ENCODE data around the gene EMD.
A peak's percentile ranks its signal among the peaks of the same experiment; 100 is the strongest.
"Not testable (repeated sequence)": the region's sequence is repeated elsewhere in the genome, so short reads cannot be mapped to it uniquely, and the experiment has no call there.

The EMD gene

DNA sequence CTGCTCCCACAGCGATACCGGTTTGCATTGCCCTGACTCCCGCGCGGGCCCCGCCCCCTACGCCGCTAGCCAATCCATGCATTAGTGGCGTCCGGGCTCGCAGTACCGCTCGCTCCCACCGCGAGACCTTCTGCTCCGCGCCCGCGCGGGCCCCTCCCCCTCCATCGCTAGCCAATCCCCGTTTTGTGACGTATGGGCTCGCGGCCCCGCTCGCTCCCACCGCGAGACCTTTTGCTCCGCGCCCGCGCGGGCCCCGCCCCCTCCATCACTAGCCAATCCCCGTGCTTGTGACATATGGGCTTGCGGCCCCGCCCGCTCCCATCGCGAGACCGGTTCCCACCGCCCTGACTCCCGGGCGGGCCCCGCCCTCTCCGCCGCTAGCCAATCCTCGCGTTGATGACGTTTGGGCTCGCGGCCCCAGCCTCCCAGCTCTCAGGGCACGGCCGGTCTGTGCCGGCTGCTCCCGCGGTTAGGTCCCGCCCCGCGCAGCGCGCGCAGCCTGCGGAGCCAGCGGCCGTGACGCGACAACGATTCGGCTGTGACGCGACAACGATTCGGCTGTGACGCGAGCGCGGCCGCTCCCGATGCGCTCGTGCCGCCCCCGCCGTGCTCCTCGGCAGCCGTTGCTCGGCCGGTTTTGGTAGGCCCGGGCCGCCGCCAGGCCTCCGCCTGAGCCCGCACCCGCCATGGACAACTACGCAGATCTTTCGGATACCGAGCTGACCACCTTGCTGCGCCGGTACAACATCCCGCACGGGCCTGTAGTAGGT lies at the start of gene EMD:
EMD (plus strand) TSS at position 497 of the 770 bp plus-strand sequence; CDS start at position 687, 190 bp downstream.
- Histone ChIP-seq H3K4me3 (peak within 1 kb of the TSS; percentile 77 to 90 (median 82)), H3K27me3 (peaks cover 3 to 27% (median 14%) of the 10 kb centered on the region in 11 experiments), H3K36me3 (peaks cover 0 to 9% (median 0%) of the 10 kb centered on the region in 11 experiments; a peak in 4 of 22 replicates), H4K20me1 (peaks cover 0 to 22% (median 11%) of the 10 kb centered on the region in 11 experiments; a peak in 10 of 22 replicates), H3K9me3 (replicated peaks in 1 of 11) (peaks cover 26 to 62% (median 46%) of the 10 kb centered on the region in 11 experiments), H3K9ac (peak within 1 kb of the TSS; percentile 95 to 99 (median 97)), H3K4me1 (peaks cover 22 to 34% (median 28%) of the 10 kb centered on the region in 10 experiments), H3K4me2 (peak within 1 kb of the TSS; percentile 88 to 92 (median 89)), H3K27ac (peak within 1 kb of the TSS; percentile 92 to 98 (median 95))
- no peak for TF ChIP-seq Cebpa-rat (IDR thresholded peaks at IDR 0.05)

- H3K9ac ChIP-seq: no peak overlapping the region
- no peak overlapping the region for H3K27ac ChIP-seq
- no peaks in the 10 kb centered on the region for H3K36me3 ChIP-seq
- H3K4me1 ChIP-seq: peaks cover 29 to 41% (median 38%) of the 10 kb centered on the region in 10 experiments
- H3K4me2 ChIP-seq: no peak overlapping the region
- no peak overlapping the region for H3K4me3 ChIP-seq
- no peaks in the 10 kb centered on the region for H3K9me3 ChIP-seq (replicated peaks in 1 of 11)
- peaks cover 0 to 19% (median 0%) of the 10 kb centered on the region in 11 experiments; a peak in 3 of 22 replicates for H4K20me1 ChIP-seq
- peaks cover 77 to 96% (median 88%) of the 10 kb centered on the region in 11 experiments for H3K27me3 ChIP-seq
- TF ChIP-seq Cebpa-rat (IDR thresholded peaks at IDR 0.05): no peak
These were observed 46.5 kb upstream of the EMD start for GRCh38 chrX:154332561-154332960.

DNA sequence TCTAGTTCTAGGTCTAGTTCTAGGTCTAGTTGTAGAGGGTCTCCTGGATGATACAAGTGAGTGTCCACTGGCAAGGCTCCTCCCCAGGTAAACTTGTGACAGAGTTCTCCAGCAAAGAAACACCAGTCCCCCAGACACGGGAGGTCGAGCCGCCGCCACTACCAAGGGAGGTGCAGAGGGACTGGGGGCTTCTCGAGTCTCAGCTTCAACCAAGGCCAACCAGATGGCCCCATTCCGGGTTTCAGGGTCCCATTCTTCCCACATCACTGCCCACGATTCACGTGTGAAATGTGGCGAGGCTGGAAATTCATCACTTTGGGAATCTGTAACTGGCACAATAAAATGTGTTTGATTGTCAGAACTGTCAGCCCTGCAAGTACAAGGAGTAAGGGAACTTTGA lies 46.0 kb upstream of the EMD start:
- Histone ChIP-seq H3K4me1 (peaks cover 25 to 36% (median 33%) of the 10 kb centered on the region in 10 experiments), H3K4me3 (no peak overlapping the region), H3K4me2 (peak overlapping the region in 9 of 11 experiments; percentile 45 to 67 (median 53); a peak in 12 of 22 replicates), H3K9me3 (replicated peaks in 1 of 11) (no peaks in the 10 kb centered on the region), H3K27ac (peak overlapping the region in 4 of 11 experiments; percentile 11 to 57 (median 38); a peak in 3 of 22 replicates), H3K27me3 (peaks cover 71 to 91% (median 82%) of the 10 kb centered on the region in 11 experiments), H4K20me1 (peaks cover 0 to 19% (median 0%) of the 10 kb centered on the region in 11 experiments; a peak in 3 of 22 replicates), H3K9ac (no peak overlapping the region), H3K36me3 (no peaks in the 10 kb centered on the region)
- TF ChIP-seq Cebpa-rat (IDR thresholded peaks at IDR 0.05): no peak

GRCh38 chrX:154333837-154334271 lies 45.2 kb upstream of the EMD start:
- no peak overlapping the region for H3K4me3 ChIP-seq
- H3K9ac ChIP-seq: no peak overlapping the region; a peak in 1 of 22 replicates
- no peak for TF ChIP-seq Cebpa-rat (IDR thresholded peaks at IDR 0.05)
- H3K4me1 ChIP-seq: peaks cover 24 to 31% (median 28%) of the 10 kb centered on the region in 10 experiments
- H3K27me3 ChIP-seq: peaks cover 65 to 83% (median 75%) of the 10 kb centered on the region in 11 experiments
- H3K36me3 ChIP-seq: no peaks in the 10 kb centered on the region
- peak overlapping the region; percentile 42 to 67 (median 50) for H3K4me2 ChIP-seq
- peaks cover 0 to 17% (median 0%) of the 10 kb centered on the region in 11 experiments; a peak in 3 of 22 replicates for H4K20me1 ChIP-seq
- peak overlapping the region in 5 of 11 experiments; percentile 11 to 57 (median 37); a peak in 5 of 22 replicates for H3K27ac ChIP-seq
- H3K9me3 ChIP-seq (replicated peaks in 1 of 11): no peaks in the 10 kb centered on the region

DNA sequence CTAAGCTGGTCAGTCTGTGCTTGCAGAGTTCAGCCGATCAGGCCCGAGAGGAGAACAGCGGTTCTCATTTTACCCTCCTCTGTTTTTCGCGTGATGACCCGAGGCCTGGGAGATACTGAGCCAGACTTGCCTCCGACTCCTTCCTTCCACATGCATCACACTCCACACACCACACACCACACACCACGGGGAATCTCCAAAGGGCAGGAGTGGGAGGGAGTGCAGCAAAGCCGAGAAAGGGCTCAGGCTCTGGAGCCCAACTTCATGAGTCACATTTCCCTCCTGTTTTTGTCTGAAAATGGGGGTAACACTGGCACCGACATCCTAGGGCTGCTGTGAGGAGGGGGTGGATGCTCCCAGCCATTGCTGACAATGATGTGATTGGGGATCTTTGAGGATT lies 44.6 kb upstream of the EMD start:
- Histone ChIP-seq H3K9me3 (replicated peaks in 1 of 11) (no peaks in the 10 kb centered on the region), H3K27ac (peak overlapping the region in 2 of 11 experiments; percentile 37 to 57; a peak in 2 of 22 replicates), H3K9ac (no peak overlapping the region), H4K20me1 (peaks cover 0 to 14% (median 0%) of the 10 kb centered on the region in 11 experiments; a peak in 3 of 22 replicates), H3K36me3 (no peaks in the 10 kb centered on the region), H3K27me3 (peaks cover 59 to 77% (median 68%) of the 10 kb centered on the region in 11 experiments), H3K4me1 (peaks cover 17 to 28% (median 23%) of the 10 kb centered on the region in 10 experiments), H3K4me3 (no peak overlapping the region), H3K4me2 (peak overlapping the region; percentile 42 to 67 (median 50))
- no peak for TF ChIP-seq Cebpa-rat (IDR thresholded peaks at IDR 0.05)

DNA sequence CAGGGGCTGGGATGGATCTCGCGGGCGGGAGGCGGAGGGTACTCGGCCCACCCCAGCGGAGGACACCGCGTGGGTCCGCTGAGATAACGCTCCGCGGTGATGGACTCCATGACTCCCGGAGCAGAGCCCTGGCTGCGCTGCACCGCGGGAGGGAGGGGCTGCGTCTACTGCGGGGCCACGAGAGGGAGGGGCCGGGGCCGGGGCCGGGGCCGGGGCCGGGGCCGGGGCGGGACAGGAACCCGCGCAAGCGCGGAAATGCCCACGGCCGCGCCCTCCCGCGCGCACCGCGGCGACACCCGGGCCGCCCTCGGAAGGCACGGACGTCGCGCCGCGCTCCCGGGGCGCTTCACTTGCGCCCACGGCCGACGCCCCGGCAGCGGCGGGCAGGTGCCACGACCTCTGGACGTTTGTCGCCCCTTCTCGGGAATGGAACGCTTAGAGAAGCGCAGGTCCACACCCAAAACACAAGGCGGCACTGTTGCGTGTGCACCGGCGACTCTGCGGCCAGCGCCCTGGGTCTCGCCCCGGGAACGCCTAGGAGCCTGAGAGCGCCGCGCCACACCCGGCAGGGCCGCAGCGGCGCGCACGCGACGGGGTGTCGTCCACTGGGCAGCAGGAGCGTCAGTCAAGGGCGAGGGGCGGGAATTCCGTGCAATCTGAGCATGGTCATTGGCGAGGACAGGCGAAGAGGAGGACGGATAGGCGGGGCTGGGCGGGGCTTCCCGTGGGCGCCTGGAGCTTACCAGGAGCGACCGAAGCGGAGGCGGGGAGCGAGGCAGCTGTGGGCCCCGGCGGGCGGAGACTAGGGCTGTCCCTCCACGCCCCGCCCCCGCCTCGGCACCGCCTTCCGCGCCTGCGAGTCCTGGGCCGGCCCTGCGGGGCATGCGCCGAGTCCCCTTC lies 37.4 kb upstream of the EMD start:
- not testable (repeated sequence) for H3K4me3 ChIP-seq; H3K9ac ChIP-seq; H3K4me1 ChIP-seq; H3K36me3 ChIP-seq; H3K27ac ChIP-seq; H3K4me2 ChIP-seq; H4K20me1 ChIP-seq; H3K9me3 ChIP-seq (replicated peaks in 1 of 11); H3K27me3 ChIP-seq

DNA sequence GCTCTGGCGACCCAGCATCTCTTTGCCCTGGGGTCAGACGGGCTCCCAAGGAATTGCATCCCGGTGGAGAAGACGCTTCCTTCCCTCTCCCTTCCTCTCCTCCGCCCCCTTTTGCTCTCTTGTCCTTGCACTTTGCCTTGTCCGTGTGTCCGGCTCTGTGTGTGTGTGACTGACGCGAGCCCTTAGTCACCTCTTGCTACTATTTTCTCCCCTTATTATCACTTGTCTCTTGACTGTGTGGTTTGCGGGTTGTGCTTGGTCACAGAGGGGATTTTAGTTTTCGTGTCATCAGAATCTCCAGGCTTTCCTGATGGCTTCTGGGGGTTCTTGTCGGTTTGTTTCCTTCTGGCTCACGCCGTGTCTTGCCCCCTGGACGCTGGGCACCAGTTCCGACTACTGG lies 36.0 kb upstream of the EMD start:
- H3K4me3 ChIP-seq; H3K27me3 ChIP-seq; H3K9me3 ChIP-seq (replicated peaks in 1 of 11): not testable (repeated sequence)

GRCh38 chrX:154343620-154344019 lies 35.5 kb upstream of the EMD start:
- not testable (repeated sequence) for H3K27me3 ChIP-seq; H3K9me3 ChIP-seq (replicated peaks in 1 of 11); H3K4me3 ChIP-seq; H3K4me2 ChIP-seq; H3K36me3 ChIP-seq; H3K9ac ChIP-seq; H3K27ac ChIP-seq
- peaks cover 0 to 16% (median 10%) of the 10 kb centered on the region in 11 experiments; a peak in 16 of 22 replicates for H4K20me1 ChIP-seq
- peaks cover 7 to 16% (median 14%) of the 10 kb centered on the region in 10 experiments; a peak in 18 of 20 replicates for H3K4me1 ChIP-seq

More for the DNA sequence above, 36.0 kb upstream of the EMD start:
- H3K27ac ChIP-seq, H3K36me3 ChIP-seq, H3K9ac ChIP-seq, H3K4me2 ChIP-seq: not testable (repeated sequence)
- Histone ChIP-seq H4K20me1 (peaks cover 0 to 10% (median 4%) of the 10 kb centered on the region in 11 experiments; a peak in 13 of 22 replicates), H3K4me1 (peaks cover 6 to 11% (median 8%) of the 10 kb centered on the region in 10 experiments; a peak in 18 of 20 replicates)
